BLaER1 (cell line): ENCODE measurements around the gene SMOC1.

Source experiments
- H3K27ac ChIP-seq: shearing (Covaris generic); formaldehyde crosslinking; 2 replicates; pipeline ENCODE4 v1.8.1; 2022
- H3K27me3 ChIP-seq: shearing (Covaris generic); formaldehyde crosslinking; 2 replicates; pipeline ENCODE4 v1.8.1; 2022
- H3K36me3 ChIP-seq: shearing (Covaris generic); formaldehyde crosslinking; 2 replicates; pipeline ENCODE4 v1.8.1; 2022
- H3K4me1 ChIP-seq: shearing (Covaris generic); formaldehyde crosslinking; 2 replicates; pipeline ENCODE4 v1.8.1; 2022
- H3K4me2 ChIP-seq: shearing (Covaris generic); formaldehyde crosslinking; 2 replicates; pipeline ENCODE4 v1.8.1; 2022
- H3K4me3 ChIP-seq: shearing (Covaris generic); formaldehyde crosslinking; 2 replicates; pipeline ENCODE4 v1.8.1; 2022
- H3K9ac ChIP-seq: shearing (Covaris generic); formaldehyde crosslinking; 2 replicates; pipeline ENCODE4 v1.8.1; 2022
- H3K9me3 ChIP-seq: shearing (Covaris generic); formaldehyde crosslinking; 2 replicates; pipeline ENCODE4 v1.8.1; 2022
- H4K20me1 ChIP-seq: shearing (Covaris generic); formaldehyde crosslinking; 2 replicates; pipeline ENCODE4 v1.8.1; 2022
- Cebpa-rat ChIP-seq: shearing (Covaris generic); IDR thresholded peaks from 2 replicates; pipeline ENCODE4 v1.8.1; 2022

The SMOC1 gene

DNA sequence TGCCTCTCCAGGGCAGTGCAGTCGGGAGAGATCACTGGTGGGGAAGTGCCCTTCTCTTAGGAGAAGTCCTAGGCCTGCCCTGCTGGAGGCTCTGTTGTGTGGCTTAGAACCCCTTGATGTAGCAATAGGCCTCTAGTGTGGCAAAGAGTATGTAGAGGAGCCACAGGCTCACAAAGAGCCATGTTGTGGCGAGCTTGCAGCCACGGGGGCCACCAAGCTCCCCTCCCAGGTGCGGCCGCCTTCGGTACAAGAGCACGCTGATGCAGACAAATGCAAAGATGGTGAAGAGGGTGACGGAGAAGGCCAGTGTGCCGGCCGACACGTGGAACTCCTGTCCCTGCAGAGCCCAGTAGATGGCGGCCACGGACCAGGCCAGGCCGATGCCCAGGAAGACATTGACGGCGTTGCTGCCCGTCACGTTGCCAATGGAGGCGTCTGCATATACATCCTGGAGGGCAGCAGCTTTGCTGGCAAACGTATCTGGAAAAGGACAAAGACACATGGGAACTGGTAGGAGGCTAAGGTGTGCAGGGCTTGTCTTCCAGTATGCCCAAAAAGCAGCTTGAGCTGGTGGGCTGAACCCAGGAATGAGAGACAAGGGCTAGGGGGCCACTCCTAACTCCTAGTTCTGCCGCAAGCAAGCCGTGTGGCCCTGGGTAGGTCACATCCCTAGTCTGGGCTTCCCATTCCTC lies 166.8 kb downstream of the SMOC1 start:
- H3K27ac ChIP-seq = no peak overlapping the region
- H3K36me3 ChIP-seq = no peaks in the 10 kb centered on the region
- H3K4me3 ChIP-seq = no peak overlapping the region
- H4K20me1 ChIP-seq = no peaks in the 10 kb centered on the region
- TF ChIP-seq Cebpa-rat = no peak
- no peaks in the 10 kb centered on the region for H3K27me3 ChIP-seq
- no peak overlapping the region for H3K4me2 ChIP-seq
- no peaks in the 10 kb centered on the region for H3K9me3 ChIP-seq
- H3K9ac ChIP-seq = no peak overlapping the region
- no peaks in the 10 kb centered on the region for H3K4me1 ChIP-seq

DNA sequence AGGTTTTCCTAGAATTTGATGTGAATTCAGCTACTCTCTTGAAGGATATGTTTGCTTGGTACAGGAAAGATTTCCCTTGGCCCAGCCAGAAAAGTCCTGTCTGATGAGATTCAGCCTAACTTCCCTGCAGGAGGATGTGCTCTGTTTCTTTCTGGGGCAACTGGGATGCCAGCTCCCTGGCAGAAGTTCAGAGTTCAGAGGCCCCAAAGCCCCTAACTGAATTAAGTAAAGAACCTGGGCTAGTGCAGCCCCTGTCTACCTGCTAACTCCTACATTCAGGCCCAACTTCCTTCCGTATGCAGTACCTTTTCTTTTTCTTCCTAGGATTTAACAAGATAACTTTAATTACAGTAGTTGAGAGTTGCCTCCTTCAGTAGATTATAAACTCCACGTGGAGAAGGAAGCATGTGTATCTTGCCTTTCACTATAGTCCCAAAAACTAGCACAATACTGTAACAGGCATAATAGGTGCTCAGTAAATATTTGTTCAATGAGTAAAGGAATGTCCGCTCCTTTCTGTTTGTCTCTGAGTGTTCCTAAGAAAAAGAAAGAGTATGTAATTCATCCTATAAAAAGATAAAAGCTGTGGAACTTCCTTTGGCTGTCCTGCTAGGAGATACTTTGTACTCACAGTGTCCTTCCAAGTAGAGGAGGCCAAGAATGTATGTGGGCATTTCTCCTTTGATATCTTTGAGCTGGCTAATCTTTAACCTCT lies 168.5 kb downstream of the SMOC1 start:
- no peaks in the 10 kb centered on the region for H3K27me3 ChIP-seq
- H3K4me2 ChIP-seq = no peak overlapping the region
- no peaks in the 10 kb centered on the region for H4K20me1 ChIP-seq
- no peak overlapping the region for H3K27ac ChIP-seq
- H3K9me3 ChIP-seq = no peaks in the 10 kb centered on the region
- H3K4me3 ChIP-seq = no peak overlapping the region
- no peak overlapping the region for H3K9ac ChIP-seq
- TF ChIP-seq Cebpa-rat = no peak
- no peaks in the 10 kb centered on the region for H3K36me3 ChIP-seq
- no peaks in the 10 kb centered on the region for H3K4me1 ChIP-seq

DNA sequence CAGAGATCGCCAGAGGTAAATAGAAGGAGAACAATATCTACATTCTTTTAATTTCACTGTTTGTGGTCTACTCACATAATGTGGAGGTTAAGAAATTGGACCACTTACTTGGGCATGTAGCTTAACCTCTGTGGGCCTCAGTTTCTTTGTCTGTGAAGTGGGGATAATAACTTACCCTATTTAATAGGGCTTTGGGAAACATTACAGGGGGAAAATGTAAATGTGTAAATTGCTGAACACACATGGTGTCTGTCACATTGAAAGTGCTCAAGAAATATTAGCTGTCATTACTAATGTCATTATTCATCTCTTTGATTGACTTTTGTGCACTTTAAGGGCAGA lies 169.1 kb downstream of the SMOC1 start:
- H3K4me3 ChIP-seq = no peak overlapping the region
- TF ChIP-seq Cebpa-rat = no peak
- no peaks in the 10 kb centered on the region for H3K9me3 ChIP-seq
- H3K36me3 ChIP-seq = no peaks in the 10 kb centered on the region
- H3K9ac ChIP-seq = no peak overlapping the region
- no peak overlapping the region for H3K4me2 ChIP-seq
- no peak overlapping the region for H3K27ac ChIP-seq
- H4K20me1 ChIP-seq = no peaks in the 10 kb centered on the region
- no peaks in the 10 kb centered on the region for H3K27me3 ChIP-seq
- H3K4me1 ChIP-seq = no peaks in the 10 kb centered on the region

DNA sequence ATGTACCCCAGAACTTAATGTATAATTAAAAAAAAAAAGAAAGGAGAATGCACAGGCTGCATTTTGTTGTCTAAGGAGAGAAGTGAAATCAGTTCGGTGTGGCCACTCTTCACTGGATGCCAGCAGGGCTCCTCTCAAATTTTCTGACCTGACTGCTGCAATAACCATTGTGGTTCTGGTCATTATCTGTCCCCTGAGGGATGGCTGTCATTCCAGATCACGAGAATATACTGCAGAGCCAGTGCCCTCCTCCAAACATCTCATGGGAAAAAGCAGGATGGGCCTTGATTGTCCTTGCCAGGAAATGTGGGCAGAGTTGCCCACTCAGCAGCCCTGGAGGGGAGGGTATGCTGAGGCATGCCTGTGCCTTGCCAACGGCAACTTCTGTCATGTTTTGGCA lies 170.4 kb downstream of the SMOC1 start:
- peaks cover 6% of the 10 kb centered on the region; the same call in 1 of the 2 replicates for H4K20me1 ChIP-seq
- no peak overlapping the region for H3K9ac ChIP-seq
- H3K4me2 ChIP-seq = no peak overlapping the region
- no peaks in the 10 kb centered on the region for H3K9me3 ChIP-seq
- no peaks in the 10 kb centered on the region for H3K27me3 ChIP-seq
- no peaks in the 10 kb centered on the region for H3K36me3 ChIP-seq
- H3K4me1 ChIP-seq = no peaks in the 10 kb centered on the region
- no peak overlapping the region for H3K27ac ChIP-seq
- no peak overlapping the region for H3K4me3 ChIP-seq
- TF ChIP-seq Cebpa-rat = no peak

DNA sequence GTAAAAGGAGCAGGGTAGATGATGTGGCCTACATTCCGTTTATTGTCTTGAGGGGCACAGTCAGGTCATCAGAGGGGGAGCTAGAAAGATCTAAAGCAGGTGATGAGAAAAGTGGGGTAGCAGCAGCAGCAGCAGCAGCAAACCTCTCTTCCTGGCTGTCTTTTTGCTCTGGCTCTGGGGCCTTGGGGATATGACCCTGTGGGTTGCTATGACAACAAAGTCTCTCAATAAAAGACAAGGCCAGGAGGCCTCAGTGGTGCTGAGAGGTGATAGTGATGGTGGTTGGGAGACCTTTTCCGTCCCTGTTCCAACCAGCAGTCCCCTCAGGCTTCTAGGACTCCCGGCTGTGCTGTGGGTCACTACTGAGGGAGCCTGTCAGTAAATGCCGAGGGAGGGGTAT lies 170.9 kb downstream of the SMOC1 start:
- no peaks in the 10 kb centered on the region for H3K36me3 ChIP-seq

DNA sequence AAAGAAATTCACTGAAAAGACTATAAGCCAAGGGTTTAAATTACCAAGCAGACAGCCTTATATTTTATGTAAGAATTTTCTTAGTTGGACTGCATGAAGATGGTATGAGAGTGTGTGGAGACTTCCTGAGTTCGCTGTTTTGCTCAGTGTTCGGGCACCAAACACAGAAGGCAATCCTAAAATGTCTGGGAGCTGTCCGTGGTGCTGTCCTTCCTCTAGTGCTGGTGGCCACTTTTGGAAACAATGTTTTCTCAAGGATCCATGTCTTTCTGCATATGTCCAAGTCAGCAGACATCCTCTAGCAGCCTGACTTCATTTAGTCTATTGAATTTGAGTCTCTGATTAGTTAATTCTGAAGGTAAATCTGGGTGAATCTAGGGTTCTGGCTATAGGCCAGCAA lies 173.8 kb downstream of the SMOC1 start:
- peaks cover 6% of the 10 kb centered on the region; the same call in 1 of the 2 replicates for H4K20me1 ChIP-seq
- no peak overlapping the region for H3K27ac ChIP-seq
- no peaks in the 10 kb centered on the region for H3K4me1 ChIP-seq
- no peak overlapping the region for H3K4me2 ChIP-seq
- TF ChIP-seq Cebpa-rat = no peak
- no peaks in the 10 kb centered on the region for H3K9me3 ChIP-seq
- H3K4me3 ChIP-seq = no peak overlapping the region
- H3K36me3 ChIP-seq = no peaks in the 10 kb centered on the region
- no peak overlapping the region for H3K9ac ChIP-seq
- no peaks in the 10 kb centered on the region for H3K27me3 ChIP-seq

More for the DNA sequence above, 170.9 kb downstream of the SMOC1 start:
- Histone ChIP-seq H3K27me3 (no peaks in the 10 kb centered on the region), H3K4me2 (no peak overlapping the region), H4K20me1 (peaks cover 6% of the 10 kb centered on the region; the same call in 1 of the 2 replicates), H3K9me3 (no peaks in the 10 kb centered on the region), H3K4me1 (no peaks in the 10 kb centered on the region), H3K4me3 (no peak overlapping the region), H3K27ac (no peak overlapping the region), H3K9ac (no peak overlapping the region)
- TF ChIP-seq Cebpa-rat = no peak

DNA sequence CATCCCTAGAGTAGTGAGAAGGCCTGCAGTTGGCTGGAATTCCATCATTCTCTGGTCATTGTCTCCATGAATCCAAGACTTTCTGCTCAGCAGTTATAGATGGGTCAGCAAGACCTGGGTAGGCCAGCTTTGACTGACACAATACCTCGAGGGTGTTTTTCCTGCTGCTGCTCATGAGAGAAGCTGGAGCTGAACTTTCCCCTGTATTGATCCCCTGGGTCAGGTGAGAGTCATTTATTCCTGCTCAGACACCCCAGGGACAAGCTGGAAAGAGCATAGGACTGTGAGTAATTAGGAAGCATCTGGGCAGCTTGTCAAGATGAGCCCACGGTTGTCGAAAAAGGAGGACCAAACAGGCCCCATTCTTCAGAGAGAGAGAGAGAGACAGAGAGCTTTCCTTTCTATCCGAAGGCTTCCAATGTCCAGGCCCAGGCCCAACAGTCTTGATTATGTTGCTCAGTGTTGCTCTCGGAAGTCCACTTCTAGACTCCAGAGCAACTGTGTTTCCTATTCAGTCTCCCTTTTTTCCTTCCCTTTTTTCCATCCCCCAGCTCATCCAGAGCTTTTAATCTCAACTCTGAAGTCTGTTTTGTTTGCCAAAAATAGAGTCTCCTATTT lies 178.4 kb downstream of the SMOC1 start:
- H3K4me2 ChIP-seq = no peak overlapping the region

DNA sequence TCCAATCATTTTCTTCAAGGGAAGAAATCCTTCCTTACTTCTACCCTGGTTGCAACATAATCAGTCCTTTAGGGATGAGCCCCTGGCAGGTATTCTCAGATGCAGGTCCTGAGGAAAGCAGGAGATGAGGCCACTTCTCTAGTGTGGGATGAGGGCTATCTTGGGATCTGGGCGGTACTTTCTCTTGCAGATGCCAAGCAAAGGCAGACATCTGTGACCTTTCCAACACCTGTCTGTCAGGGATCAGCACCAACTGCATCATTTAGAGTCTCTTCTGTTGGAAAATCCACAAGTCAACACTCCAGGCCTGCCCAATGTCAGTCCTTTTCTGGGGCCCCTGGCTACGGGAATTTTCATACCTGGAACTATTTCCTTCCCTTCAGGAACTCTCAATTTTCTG lies 180.3 kb downstream of the SMOC1 start:
- no peak overlapping the region for H3K9ac ChIP-seq
- no peaks in the 10 kb centered on the region for H4K20me1 ChIP-seq
- H3K4me2 ChIP-seq = no peak overlapping the region
- H3K27ac ChIP-seq = no peak overlapping the region
- no peaks in the 10 kb centered on the region for H3K36me3 ChIP-seq
- no peaks in the 10 kb centered on the region for H3K9me3 ChIP-seq
- H3K4me3 ChIP-seq = no peak overlapping the region
- TF ChIP-seq Cebpa-rat = no peak
- no peaks in the 10 kb centered on the region for H3K27me3 ChIP-seq
- H3K4me1 ChIP-seq = no peaks in the 10 kb centered on the region

More for the DNA sequence above, 178.4 kb downstream of the SMOC1 start:
- H3K27ac ChIP-seq = no peak overlapping the region
- TF ChIP-seq Cebpa-rat = no peak
- peaks cover 6% of the 10 kb centered on the region; the same call in 1 of the 2 replicates for H4K20me1 ChIP-seq
- H3K36me3 ChIP-seq = no peaks in the 10 kb centered on the region
- no peaks in the 10 kb centered on the region for H3K4me1 ChIP-seq
- H3K9ac ChIP-seq = no peak overlapping the region
- no peak overlapping the region for H3K4me3 ChIP-seq
- H3K9me3 ChIP-seq = no peaks in the 10 kb centered on the region
- no peaks in the 10 kb centered on the region for H3K27me3 ChIP-seq

DNA sequence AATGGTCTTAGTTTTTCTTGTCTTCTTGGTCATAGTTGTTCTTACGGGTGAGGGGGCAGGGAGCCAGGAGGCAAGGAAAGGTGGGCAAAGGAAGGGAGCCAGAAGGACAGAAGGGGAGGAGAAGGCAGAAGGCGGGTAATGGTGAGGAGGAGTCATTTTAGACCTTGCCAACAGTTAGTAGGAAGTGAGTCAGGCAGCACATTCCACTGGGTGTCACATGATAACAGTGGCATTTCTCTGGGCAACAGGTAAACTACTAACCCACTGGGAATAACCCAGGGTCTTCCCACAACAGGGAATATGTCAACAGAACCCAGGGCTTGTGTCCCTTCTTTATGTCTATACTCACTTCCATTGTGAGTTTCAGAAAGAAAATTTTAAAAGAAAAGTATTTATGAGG lies 181.9 kb downstream of the SMOC1 start:
- H3K9me3 ChIP-seq = no peaks in the 10 kb centered on the region
- H3K4me3 ChIP-seq = no peak overlapping the region
- no peak overlapping the region for H3K27ac ChIP-seq
- no peak overlapping the region for H3K9ac ChIP-seq
- no peaks in the 10 kb centered on the region for H3K4me1 ChIP-seq
- H4K20me1 ChIP-seq = no peaks in the 10 kb centered on the region
- H3K36me3 ChIP-seq = no peaks in the 10 kb centered on the region
- no peak overlapping the region for H3K4me2 ChIP-seq
- no peak for TF ChIP-seq Cebpa-rat
- H3K27me3 ChIP-seq = no peaks in the 10 kb centered on the region
